Keratinocyte (primary cell): ENCODE data around the gene DCAF8. TPM values are rescaled to one million over a fixed set of nuclear protein-coding genes. Genes with fewer than 3 reads are reported as not detected.

ENCODE experiments used
- DNase-seq: peaks from one replicate; pipeline ENCODE4 v3.0.0-alpha.2; 2011; ENCODE audit warnings: low read depth, missing footprints, low spot score
- FAIRE-seq: peaks from 2 replicates; lab custom pipeline; 2011; peaks lifted over from hg19 to GRCh38; lab: Jason Lieb, UNC
- H2AFZ ChIP-seq: 2 replicates; pipeline ENCODE4 v1.6.0; 2012; ENCODE audit warnings: low read length, control low read depth, inconsistent platforms; ENCODE audit not compliant: control insufficient read depth
- H3K27ac ChIP-seq: 2 replicates; pipeline ENCODE4 v1.5.1; 2011; ENCODE audit warnings: low read length; ENCODE audit not compliant: control insufficient read depth, insufficient read depth
- H3K27me3 ChIP-seq: 3 replicates; pipeline ENCODE4 v1.6.0; 2011; ENCODE audit warnings: low read length; ENCODE audit not compliant: control insufficient read depth, insufficient read depth; ENCODE audit errors: extremely low read depth
- H3K36me3 ChIP-seq, 2 experiments: 2 replicates in 1 of 2; 3 replicates in 1 of 2; pipeline ENCODE4 v1.5.1; 2011; ENCODE audit warnings: low read length in 2 of 2, mild to moderate bottlenecking in 1 of 2; ENCODE audit not compliant: control insufficient read depth in 2 of 2, insufficient read depth in 2 of 2; ENCODE audit errors: extremely low read depth in 1 of 2
- H3K4me1 ChIP-seq: 3 replicates; pipeline ENCODE4 v1.5.1; 2011; ENCODE audit warnings: low read length; ENCODE audit not compliant: control insufficient read depth, insufficient read depth; ENCODE audit errors: extremely low read depth
- H3K4me2 ChIP-seq: 3 replicates; pipeline ENCODE4 v1.6.0; 2011; ENCODE audit warnings: low read depth, low read length; ENCODE audit not compliant: control insufficient read depth, insufficient read depth; ENCODE audit errors: extremely low read depth
- H3K4me3 ChIP-seq, 3 experiments: fragments of 200-600 bp in 1 of 3; sonication (generic) in 1 of 3; 2 replicates in 2 of 3; 3 replicates in 1 of 3; pipeline ENCODE4 v1.5.1; 2011 to 2016; ENCODE audit warnings: low read length in 3 of 3, mild to moderate bottlenecking in 3 of 3, control low read depth in 2 of 3, inconsistent platforms in 1 of 3, low read depth in 1 of 3, mixed read lengths in 1 of 3, mixed run types in 1 of 3, moderate library complexity in 1 of 3; ENCODE audit not compliant: control insufficient read depth in 2 of 3, insufficient read depth in 2 of 3; ENCODE audit errors: extremely low read depth in 1 of 3
- H3K79me2 ChIP-seq: 2 replicates; pipeline ENCODE4 v1.6.0; 2012; ENCODE audit warnings: low read length; ENCODE audit not compliant: control insufficient read depth, insufficient read depth
- H3K9ac ChIP-seq: 3 replicates; pipeline ENCODE4 v1.6.0; 2011; ENCODE audit warnings: low read length; ENCODE audit not compliant: control insufficient read depth, insufficient read depth; ENCODE audit errors: extremely low read depth
- H3K9me1 ChIP-seq: 3 replicates; pipeline ENCODE4 v1.6.0; 2011; ENCODE audit warnings: low read length; ENCODE audit not compliant: control insufficient read depth, insufficient read depth; ENCODE audit errors: extremely low read depth
- H3K9me3 ChIP-seq: 2 replicates; pipeline ENCODE4 v1.5.1; 2012; ENCODE audit warnings: low read depth, low read length; ENCODE audit not compliant: control insufficient read depth
- H4K20me1 ChIP-seq: 3 replicates; pipeline ENCODE4 v1.6.0; 2011; ENCODE audit warnings: low read length; ENCODE audit not compliant: control insufficient read depth, insufficient read depth; ENCODE audit errors: extremely low read depth
- EZH2 ChIP-seq: IDR thresholded peaks from one replicate; pipeline ENCODE4 v1.6.1; 2012; ENCODE audit warnings: inconsistent platforms, mild to moderate bottlenecking, low read length, moderate library complexity
- dilution Hi-C: fragments of 300-500 bp; cut with MboI; formaldehyde crosslinking; loops from one replicate; pipeline ENCODE4 v1.7.0; 2020; ENCODE audit warnings: low sequenced_read_pairs; ENCODE audit not compliant: extremely low pct_ligation_motif_present
- polyA plus RNA-seq, 5 experiments: library from polyadenylated mRNA; depleted of rRNA in 3 of 5; stranded (reverse) in 3 of 5; stranded (forward) in 1 of 5; unstranded in 1 of 5; fragments of >200 nt; gene quantifications; 1 replicate in 1 of 5; 2 replicates in 3 of 5; 3 replicates in 1 of 5; pipeline versions ENCODE4 v1.2.1 to v1.2.3, GENCODE V29; 2011 to 2012; ENCODE audit warnings: missing spikeins in 2 of 5, low read depth in 1 of 5, low replicate concordance in 1 of 5
- TF ChIP-seq, protein P1 (sequence below), 3 experiments: IDR thresholded peaks in 1 of 3; conservative IDR thresholded peaks in 1 of 3; optimal IDR thresholded peaks in 1 of 3; 2 replicates in 2 of 3; 3 replicates in 1 of 3; pipeline versions ENCODE3 to v1.5.1; 2011; ENCODE audit warnings: low read length in 3 of 3, mild to moderate bottlenecking in 3 of 3, moderate library complexity in 2 of 3, control low read depth in 1 of 3, inconsistent platforms in 1 of 3; ENCODE audit not compliant: insufficient read depth in 2 of 3; ENCODE audit errors: extremely low read depth in 1 of 3

The DCAF8 gene
- polyA plus RNA-seq, 1 donor (not counting 4 experiments of a cell fraction or from before 2014, with no cell fraction given), result 81.2 TPM

DNA sequence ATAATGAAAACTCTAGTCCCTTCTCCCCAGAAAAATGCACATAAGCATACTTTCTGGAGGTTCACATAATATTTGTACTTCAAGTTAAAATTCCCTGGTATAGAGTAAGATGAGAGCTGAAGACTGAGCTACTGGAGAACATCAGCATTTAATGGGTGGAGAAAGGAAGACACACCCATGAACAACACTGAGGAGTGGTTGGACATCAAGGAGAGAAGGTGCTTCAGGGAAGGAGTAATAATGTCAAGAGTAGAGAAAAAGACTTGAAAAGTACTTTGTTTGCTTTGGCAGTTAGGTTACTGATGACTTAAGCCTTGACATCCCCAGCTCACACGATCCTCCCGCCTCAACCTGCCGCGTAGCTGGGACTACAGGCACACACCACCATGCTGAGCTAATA lies 35.3 kb downstream of the DCAF8 start:
- Histone ChIP-seq H4K20me1 (no peaks in the 10 kb centered on the region), H2AFZ (no peak overlapping the region), H3K4me2 (no peak overlapping the region), H3K9ac (no peak overlapping the region), H3K27me3 (no peaks in the 10 kb centered on the region), H3K27ac (no peak overlapping the region), H3K4me1 (peaks cover 14% of the 10 kb centered on the region), H3K9me1 (no peaks in the 10 kb centered on the region), H3K9me3 (no peaks in the 10 kb centered on the region), H3K4me3 (no peak overlapping the region), H3K79me2 (no peaks in the 10 kb centered on the region), H3K36me3 (peaks cover 22 to 32% of the 10 kb centered on the region in 2 experiments)
- TF ChIP-seq, protein P1, sequence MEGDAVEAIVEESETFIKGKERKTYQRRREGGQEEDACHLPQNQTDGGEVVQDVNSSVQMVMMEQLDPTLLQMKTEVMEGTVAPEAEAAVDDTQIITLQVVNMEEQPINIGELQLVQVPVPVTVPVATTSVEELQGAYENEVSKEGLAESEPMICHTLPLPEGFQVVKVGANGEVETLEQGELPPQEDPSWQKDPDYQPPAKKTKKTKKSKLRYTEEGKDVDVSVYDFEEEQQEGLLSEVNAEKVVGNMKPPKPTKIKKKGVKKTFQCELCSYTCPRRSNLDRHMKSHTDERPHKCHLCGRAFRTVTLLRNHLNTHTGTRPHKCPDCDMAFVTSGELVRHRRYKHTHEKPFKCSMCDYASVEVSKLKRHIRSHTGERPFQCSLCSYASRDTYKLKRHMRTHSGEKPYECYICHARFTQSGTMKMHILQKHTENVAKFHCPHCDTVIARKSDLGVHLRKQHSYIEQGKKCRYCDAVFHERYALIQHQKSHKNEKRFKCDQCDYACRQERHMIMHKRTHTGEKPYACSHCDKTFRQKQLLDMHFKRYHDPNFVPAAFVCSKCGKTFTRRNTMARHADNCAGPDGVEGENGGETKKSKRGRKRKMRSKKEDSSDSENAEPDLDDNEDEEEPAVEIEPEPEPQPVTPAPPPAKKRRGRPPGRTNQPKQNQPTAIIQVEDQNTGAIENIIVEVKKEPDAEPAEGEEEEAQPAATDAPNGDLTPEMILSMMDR (optimal IDR thresholded peaks at IDR 0.05 in 1 of 3, IDR thresholded peaks at IDR 0.05 in 1 of 3, conservative IDR thresholded peaks at IDR 0.05 in 1 of 3; ENCODE audit: extremely low read depth in 1 of 3, insufficient read depth in 2 of 3, low read length in 3 of 3), result no peak
- TF ChIP-seq EZH2, result no peak
- DNase-seq (no peak), FAIRE-seq (no peak)
- dilution Hi-C loops, result no loop called here

DNA sequence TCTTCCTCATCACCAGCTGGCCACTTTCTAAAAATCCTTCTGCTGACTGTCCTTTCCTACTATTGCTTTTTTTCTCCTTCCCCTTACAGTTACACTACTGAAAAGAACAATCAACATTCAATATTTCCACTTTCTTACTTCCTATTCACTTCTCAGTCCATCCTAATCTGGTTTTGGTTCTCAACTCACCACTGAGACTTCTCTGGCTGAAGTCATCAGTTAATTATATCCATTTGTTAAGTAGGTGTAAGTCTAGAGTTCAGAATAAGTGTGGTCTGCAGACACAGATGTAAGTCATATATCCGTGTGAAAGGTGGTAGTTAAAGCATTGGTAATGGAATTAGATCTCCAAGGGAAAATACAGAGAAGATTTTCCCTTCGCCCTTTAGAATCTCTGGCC lies 35.7 kb downstream of the DCAF8 start:
- no peaks in the 10 kb centered on the region for H4K20me1 ChIP-seq
- H3K36me3 ChIP-seq, result peaks cover 19 to 32% of the 10 kb centered on the region in 2 experiments
- no peaks in the 10 kb centered on the region for H3K9me3 ChIP-seq
- no peak overlapping the region for H3K27ac ChIP-seq
- no peak overlapping the region for H3K4me3 ChIP-seq
- DNase-seq, result no peak
- no peak overlapping the region for H3K4me2 ChIP-seq
- no peak for TF ChIP-seq EZH2
- TF ChIP-seq, protein P1 (optimal IDR thresholded peaks at IDR 0.05 in 1 of 3, IDR thresholded peaks at IDR 0.05 in 1 of 3, conservative IDR thresholded peaks at IDR 0.05 in 1 of 3; ENCODE audit: extremely low read depth in 1 of 3, insufficient read depth in 2 of 3, low read length in 3 of 3), result no peak
- H2AFZ ChIP-seq, result no peak overlapping the region
- FAIRE-seq, result no peak
- no peaks in the 10 kb centered on the region for H3K79me2 ChIP-seq
- dilution Hi-C loops, result no loop called here
- no peak overlapping the region for H3K9ac ChIP-seq
- H3K4me1 ChIP-seq, result peaks cover 14% of the 10 kb centered on the region
- H3K9me1 ChIP-seq, result no peaks in the 10 kb centered on the region
- H3K27me3 ChIP-seq, result no peaks in the 10 kb centered on the region
